ENCODE data around the gene C5orf22.

The C5orf22 gene

DNA sequence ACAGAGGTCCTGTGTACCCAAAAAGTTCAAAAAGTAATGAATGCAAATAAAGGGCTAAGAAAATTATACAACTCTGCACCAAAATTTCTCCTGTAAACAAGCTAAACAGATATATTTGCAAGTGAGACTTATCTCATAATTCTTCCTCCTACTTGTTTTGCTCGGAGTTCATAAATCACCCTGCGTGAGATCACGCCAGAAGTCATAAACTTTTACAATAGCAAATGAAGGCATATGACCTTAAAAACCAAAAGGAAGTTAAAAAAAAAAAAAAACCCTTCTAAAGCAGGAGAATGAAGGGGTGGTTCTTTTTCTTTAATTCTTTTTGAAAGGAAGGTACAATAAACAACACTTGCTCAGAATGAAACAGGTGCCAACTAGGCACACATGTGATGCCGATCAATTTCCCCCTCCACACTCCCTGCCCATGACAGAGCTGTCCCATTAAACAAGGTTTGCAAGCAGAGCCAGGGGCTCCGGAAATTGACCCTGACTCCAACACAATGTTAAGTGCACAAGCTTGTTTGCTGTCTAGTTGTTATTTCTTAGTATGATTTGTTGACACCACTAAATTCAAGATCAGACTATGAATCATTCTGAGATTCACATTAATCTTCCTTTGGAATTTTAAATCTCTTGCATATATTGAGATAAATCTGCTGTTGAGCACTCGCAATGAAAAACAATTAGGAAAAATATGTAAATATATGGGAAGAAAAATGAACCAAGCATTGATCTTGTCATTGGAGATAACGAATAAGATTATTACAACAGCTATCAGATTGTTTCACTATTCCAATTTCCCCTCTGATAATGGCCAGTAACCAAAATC lies 46.5 kb upstream of the C5orf22 start (continued):
- TF ChIP-seq HOXC10 (CRISPR knock-in tag; IDR thresholded peaks at IDR 0.05) (no peak), ZNF530 (tag by site-specific recombination; IDR thresholded peaks at IDR 0.05; ENCODE audit: low read depth) (no peak), ZNF23 (tag by site-specific recombination; IDR thresholded peaks at IDR 0.05; ENCODE audit: borderline replicate concordance) (no peak), ZNF843 (tag by site-specific recombination; IDR thresholded peaks at IDR 0.05) (no peak), PRDM6 (tag by site-specific recombination; IDR thresholded peaks at IDR 0.05) (peak; percentile 57), ZNF302 (tag by site-specific recombination; IDR thresholded peaks at IDR 0.05; ENCODE audit: low read depth) (no peak), ZNF341 (tag by site-specific recombination; IDR thresholded peaks at IDR 0.05; ENCODE audit: low read depth) (peak; percentile 67), GLIS1 (tag by site-specific recombination; IDR thresholded peaks at IDR 0.05) (no peak), ZNF561 (tag by site-specific recombination; IDR thresholded peaks at IDR 0.05; ENCODE audit: borderline replicate concordance) (no peak), ZNF248 (tag by site-specific recombination; IDR thresholded peaks at IDR 0.05) (no peak), ZIC2 (tag by site-specific recombination; IDR thresholded peaks at IDR 0.05) (no peak)
- TF ChIP-seq, protein P1, sequence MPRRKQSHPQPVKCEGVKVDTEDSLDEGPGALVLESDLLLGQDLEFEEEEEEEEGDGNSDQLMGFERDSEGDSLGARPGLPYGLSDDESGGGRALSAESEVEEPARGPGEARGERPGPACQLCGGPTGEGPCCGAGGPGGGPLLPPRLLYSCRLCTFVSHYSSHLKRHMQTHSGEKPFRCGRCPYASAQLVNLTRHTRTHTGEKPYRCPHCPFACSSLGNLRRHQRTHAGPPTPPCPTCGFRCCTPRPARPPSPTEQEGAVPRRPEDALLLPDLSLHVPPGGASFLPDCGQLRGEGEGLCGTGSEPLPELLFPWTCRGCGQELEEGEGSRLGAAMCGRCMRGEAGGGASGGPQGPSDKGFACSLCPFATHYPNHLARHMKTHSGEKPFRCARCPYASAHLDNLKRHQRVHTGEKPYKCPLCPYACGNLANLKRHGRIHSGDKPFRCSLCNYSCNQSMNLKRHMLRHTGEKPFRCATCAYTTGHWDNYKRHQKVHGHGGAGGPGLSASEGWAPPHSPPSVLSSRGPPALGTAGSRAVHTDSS (tag by site-specific recombination; IDR thresholded peaks at IDR 0.05) = no peak
- TF ChIP-seq, protein P2, sequence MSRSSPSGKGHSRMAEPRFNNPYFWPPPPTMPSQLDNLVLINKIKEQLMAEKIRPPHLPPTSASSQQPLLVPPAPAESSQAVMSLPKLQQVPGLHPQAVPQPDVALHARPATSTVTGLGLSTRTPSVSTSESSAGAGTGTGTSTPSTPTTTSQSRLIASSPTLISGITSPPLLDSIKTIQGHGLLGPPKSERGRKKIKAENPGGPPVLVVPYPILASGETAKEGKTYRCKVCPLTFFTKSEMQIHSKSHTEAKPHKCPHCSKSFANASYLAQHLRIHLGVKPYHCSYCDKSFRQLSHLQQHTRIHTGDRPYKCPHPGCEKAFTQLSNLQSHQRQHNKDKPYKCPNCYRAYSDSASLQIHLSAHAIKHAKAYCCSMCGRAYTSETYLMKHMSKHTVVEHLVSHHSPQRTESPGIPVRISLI (tag by site-specific recombination; IDR thresholded peaks at IDR 0.05) = 0 out of 2 replicates have a peak, but pooled peaks have one; percentile 14

GRCh38 chr5:31486441-31486840 lies 45.7 kb upstream of the C5orf22 start:
- peaks cover 2% of the 10 kb centered on the region; the same call in 1 of the 2 replicates for H3K4me1 ChIP-seq (ENCODE audit: control insufficient read depth, insufficient read depth, low read length)
- POLR2A ChIA-PET = no interaction called here
- CTCF ChIA-PET = no interaction called here
- H3K27ac ChIP-seq (ENCODE audit: extremely low read depth, low read depth, low read length) = no peak overlapping the region
- no peak overlapping the region for H3K4me3 ChIP-seq (ENCODE audit: low read depth, low read length)
- peaks cover 54 to 69% of the 10 kb centered on the region in 2 experiments for H3K36me3 ChIP-seq (ENCODE audit: control insufficient read depth in 2 of 2, insufficient read depth in 1 of 2, low read length in 2 of 2)
- no peaks in the 10 kb centered on the region for H3K9me3 ChIP-seq (ENCODE audit: control insufficient read depth, insufficient read depth, low read depth, low read length)
- no peak for TF ChIP-seq ZNF394 (tag by site-specific recombination; IDR thresholded peaks at IDR 0.05; ENCODE audit: borderline replicate concordance)
- TF ChIP-seq ZNF514 (tag by site-specific recombination; IDR thresholded peaks at IDR 0.05) = no peak
- TF ChIP-seq ZNF830 (tag by site-specific recombination; IDR thresholded peaks at IDR 0.05; ENCODE audit: low read depth) = no peak
- TF ChIP-seq ZNF10 (tag by site-specific recombination; IDR thresholded peaks at IDR 0.05) = no peak
- no peak for TF ChIP-seq WT1 (tag by site-specific recombination; IDR thresholded peaks at IDR 0.05)
- no peak for TF ChIP-seq ZNF654 (tag by site-specific recombination; IDR thresholded peaks at IDR 0.05; ENCODE audit: low read depth)
- TF ChIP-seq ZNF510 (tag by site-specific recombination; IDR thresholded peaks at IDR 0.05; ENCODE audit: insufficient replicate concordance) = no peak
- TF ChIP-seq PRDM10 (tag by site-specific recombination; IDR thresholded peaks at IDR 0.05) = no peak
- no peak for TF ChIP-seq ZNF600 (tag by site-specific recombination; IDR thresholded peaks at IDR 0.05)
- TF ChIP-seq ZNF433 (tag by site-specific recombination; IDR thresholded peaks at IDR 0.05; ENCODE audit: low read depth) = no peak
- TF ChIP-seq PRDM6 (tag by site-specific recombination; IDR thresholded peaks at IDR 0.05) = no peak
- no peak for TF ChIP-seq SCRT1 (tag by site-specific recombination; IDR thresholded peaks at IDR 0.05; ENCODE audit: borderline replicate concordance)
- TF ChIP-seq RBAK (tag by site-specific recombination; IDR thresholded peaks at IDR 0.05) = no peak
- TF ChIP-seq ZFP41 (tag by site-specific recombination; IDR thresholded peaks at IDR 0.05; ENCODE audit: borderline replicate concordance) = no peak
- no peak for TF ChIP-seq ZNF596 (tag by site-specific recombination; IDR thresholded peaks at IDR 0.05)

All from HEK293 (cell line).